PFSK-1 (cell line): ENCODE measurements around the gene PTPRK.

Experiments
- FOXP2 ChIP-seq: optimal IDR thresholded peaks from 2 replicates; pipeline ENCODE3; 2011; ENCODE audit warnings: borderline replicate concordance, control low read depth, inconsistent platforms; ENCODE audit not compliant: insufficient read depth; ENCODE audit errors: extremely low read length, extremely low read depth
- POLR2AphosphoS5 ChIP-seq: IDR thresholded peaks from 2 replicates; pipeline ENCODE4 v1.6.1; 2012; ENCODE audit warnings: low read depth, mild to moderate bottlenecking, control low read depth, low read length, moderate library complexity
- REST ChIP-seq, 2 experiments: IDR thresholded peaks; 2 replicates each; pipeline versions ENCODE4 v1.6.1 to v1.8.0; 2011 to 2012; ENCODE audit warnings: low read depth in 2 of 2, low read length in 2 of 2, control low read depth in 1 of 2, inconsistent platforms in 1 of 2, mild to moderate bottlenecking in 1 of 2, moderate library complexity in 1 of 2; ENCODE audit not compliant: insufficient read depth in 1 of 2
- SIN3A ChIP-seq: IDR thresholded peaks from 2 replicates; pipeline ENCODE4 v1.6.1; 2012; ENCODE audit warnings: mild to moderate bottlenecking, low read length, moderate library complexity, borderline replicate concordance; ENCODE audit not compliant: insufficient read depth
- TAF1 ChIP-seq: IDR thresholded peaks from 2 replicates; pipeline ENCODE4 v1.6.1; 2012; ENCODE audit warnings: low read length, control low read depth, borderline replicate concordance; ENCODE audit not compliant: insufficient read depth

Gene PTPRK

GRCh38 chr6:128179876-128180438, 340.4 kb downstream of the PTPRK start:
- TF ChIP-seq TAF1 (no peak), POLR2AphosphoS5 (no peak), FOXP2 (no peak), SIN3A (no peak), REST (IDR thresholded peaks at IDR 0.05; ENCODE audit: insufficient read depth in 1 of 2, low read depth in 2 of 2, low read length in 2 of 2) (no peak)

GRCh38 chr6:128174724-128175123, 345.7 kb downstream of the PTPRK start:
- TF ChIP-seq FOXP2 (no peak), REST (IDR thresholded peaks at IDR 0.05; ENCODE audit: insufficient read depth in 1 of 2, low read depth in 2 of 2, low read length in 2 of 2) (no peak)

GRCh38 chr6:128172752-128173682, 347.4 kb downstream of the PTPRK start:
- no peak for TF ChIP-seq SIN3A
- no peak for TF ChIP-seq REST (IDR thresholded peaks at IDR 0.05; ENCODE audit: insufficient read depth in 1 of 2, low read depth in 2 of 2, low read length in 2 of 2)
- TF ChIP-seq TAF1: no peak
- TF ChIP-seq POLR2AphosphoS5: no peak
- no peak for TF ChIP-seq FOXP2

GRCh38 chr6:128172081-128172480, 348.3 kb downstream of the PTPRK start:
- TF ChIP-seq TAF1 (no peak), POLR2AphosphoS5 (no peak), FOXP2 (no peak), SIN3A (no peak), REST (IDR thresholded peaks at IDR 0.05; ENCODE audit: insufficient read depth in 1 of 2, low read depth in 2 of 2, low read length in 2 of 2) (no peak)
